Measurements from ENCODE around the gene SQSTM1. TPM values are rescaled to one million over a fixed set of nuclear protein-coding genes. Genes with fewer than 3 reads are reported as not detected.

SQSTM1 gene
- total RNA-seq, 4 donors from 2014 or later = 105 to 236 (median 149) TPM

- no peak for TF ChIP-seq CTCF (IDR thresholded peaks at IDR 0.05)
- no peak for TF ChIP-seq POLR2A (IDR thresholded peaks at IDR 0.05)
- Histone ChIP-seq H3K27me3 (no peaks in the 10 kb centered on the region), H3K4me1 (peaks cover 36 to 56% (median 41%) of the 10 kb centered on the region in 3 donors), H3K4me3 (no peak overlapping the region), H3K9me3 (no peaks in the 10 kb centered on the region), H3K36me3 (peaks cover 0 to 1% (median 0%) of the 10 kb centered on the region in 3 donors), H3K27ac (peak overlapping the region; percentile 45 to 93 (median 84))
- DNase-seq = no peak
- WGBS, 2 donors = 20 to 63% methylated on average over 2 to 6 of the region's 15 CpGs
- intact Hi-C loops (cut with DNase I) = no loop called here
These were observed 28.7 kb upstream of the SQSTM1 start for GRCh38 chr5:179791881-179792611.

GRCh38 chr5:179792612-179793467 is 27.9 kb upstream of the SQSTM1 start:
- intact Hi-C loops (cut with DNase I) = no loop called here
- TF ChIP-seq POLR2A (IDR thresholded peaks at IDR 0.05) = no peak
- no peak for TF ChIP-seq CTCF (IDR thresholded peaks at IDR 0.05)
- H3K27me3 ChIP-seq = no peaks in the 10 kb centered on the region
- H3K4me3 ChIP-seq = no peak overlapping the region
- 76 to 82% methylated on average over 5 to 13 of the region's 24 CpGs for WGBS, 2 donors
- H3K9me3 ChIP-seq = no peaks in the 10 kb centered on the region
- no peak for DNase-seq
- H3K4me1 ChIP-seq = peaks cover 41 to 64% (median 43%) of the 10 kb centered on the region in 3 donors
- peak overlapping the region; percentile 45 to 93 (median 84) for H3K27ac ChIP-seq
- H3K36me3 ChIP-seq = peaks cover 0 to 9% (median 6%) of the 10 kb centered on the region in 3 donors

DNA sequence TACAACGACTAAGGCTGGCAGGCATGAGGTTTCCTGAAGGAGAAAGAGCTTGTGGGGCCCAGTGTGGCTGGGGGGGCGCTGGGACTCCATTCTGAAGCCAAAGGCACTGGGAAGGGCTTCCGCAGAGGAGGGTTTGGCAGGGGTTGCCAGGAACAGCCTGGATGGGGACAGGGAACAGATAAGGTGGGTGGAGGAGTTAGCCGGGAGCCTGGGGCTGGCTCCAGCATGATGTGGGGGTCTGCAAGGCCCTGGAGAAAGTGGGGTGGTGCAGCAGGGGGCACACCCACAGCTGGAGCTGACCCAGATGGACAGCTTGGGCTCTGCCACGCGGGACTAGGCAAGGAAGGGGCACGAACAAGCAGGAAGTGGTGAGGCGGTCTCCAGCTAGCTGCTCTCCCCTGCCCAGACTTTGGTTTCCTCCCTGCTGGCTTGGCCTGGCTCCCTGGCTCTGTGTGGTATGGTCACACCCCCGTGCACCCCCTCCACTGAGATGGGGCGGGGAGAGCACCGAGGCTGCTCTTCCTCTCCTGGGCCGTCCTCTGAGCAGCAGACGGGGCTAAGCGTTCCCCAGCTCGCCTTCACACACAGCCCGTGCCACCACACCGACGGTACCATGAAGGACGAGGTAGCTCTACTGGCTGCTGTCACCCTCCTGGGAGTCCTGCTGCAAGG is 27.1 kb upstream of the SQSTM1 start, which contains the start of gene LTC4S:
TSS of gene LTC4S (plus strand) at position 519 of the 672 bp plus-strand sequence. CDS start at position 614, 95 bp downstream.
- Histone ChIP-seq H3K27ac (peak within 1 kb of the TSS; percentile 45 to 93 (median 84)), H3K4me3 (peak within 1 kb of the TSS in 3 of 4 donors; percentile 48 to 70 (median 68)), H3K4me1 (peaks cover 41 to 66% (median 43%) of the 10 kb centered on the region in 3 donors), H3K36me3 (peaks cover 7 to 17% (median 7%) of the 10 kb centered on the region in 3 donors), H3K9me3 (no peaks in the 10 kb centered on the region), H3K27me3 (no peaks in the 10 kb centered on the region)
- TF ChIP-seq CTCF (IDR thresholded peaks at IDR 0.05) (no peak), POLR2A (IDR thresholded peaks at IDR 0.05) (peak in 1 of 4 donors; percentile 16)
- intact Hi-C loops (cut with DNase I) = no loop called here
- peak; percentile 38 for DNase-seq
- WGBS, 2 donors = 11 to 12% methylated on average over 7 to 13 of the region's 19 CpGs

DNA sequence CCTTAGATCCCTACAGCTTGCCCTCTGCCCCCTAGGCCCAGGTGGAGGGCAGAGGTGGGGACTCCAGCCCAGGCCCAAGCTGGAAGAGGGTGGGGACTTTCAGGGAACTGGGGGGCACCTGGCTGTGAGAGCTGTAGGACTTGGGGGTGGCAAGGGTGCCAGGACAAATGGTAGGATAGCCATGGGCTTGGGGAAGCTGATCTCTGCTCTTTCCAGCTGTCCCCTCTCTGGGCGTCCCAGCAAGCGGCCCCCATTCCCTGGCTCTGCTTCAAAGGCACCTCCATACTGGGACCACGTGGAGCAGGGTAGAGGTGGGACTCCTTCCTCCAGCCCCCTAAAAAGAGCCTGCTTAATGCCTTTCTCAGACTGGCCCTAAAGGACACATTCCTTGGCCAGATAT is 26.5 kb upstream of the SQSTM1 start:
- H3K4me1 ChIP-seq = peaks cover 41 to 66% (median 43%) of the 10 kb centered on the region in 3 donors
- H3K4me3 ChIP-seq = peak overlapping the region in 3 of 4 donors; percentile 48 to 70 (median 68)
- no peaks in the 10 kb centered on the region for H3K27me3 ChIP-seq
- no CpG with 5 or more reads among the region's 3 CpGs for WGBS, 2 donors
- peak overlapping the region; percentile 9 to 93 (median 84) for H3K27ac ChIP-seq
- DNase-seq = no peak
- H3K36me3 ChIP-seq = peaks cover 11 to 22% (median 13%) of the 10 kb centered on the region in 3 donors
- no peak for TF ChIP-seq CTCF (IDR thresholded peaks at IDR 0.05)
- TF ChIP-seq POLR2A (IDR thresholded peaks at IDR 0.05) = no peak
- H3K9me3 ChIP-seq = no peaks in the 10 kb centered on the region
- intact Hi-C loops (cut with DNase I) = no loop called here

All from esophagus squamous epithelium (tissue), 5 donors.